HCT116 (cell line): ENCODE results near the gene CYSTM1. TPM values are rescaled to one million over a fixed set of nuclear protein-coding genes. Genes with fewer than 3 reads are reported as not detected.

Source experiments
- ATAC-seq: fragments of 200-7000 bp; cut with Tn5 transposase; 2 replicates; pipeline ENCODE4 v1.9.1; 2020; ENCODE audit warnings: mild to moderate bottlenecking, moderate library complexity
- BruUV-seq: library from RNA; stranded (reverse); fragments of 400-500 nt; replicated peaks from 2 replicates; lab custom pipeline; 2021; lab: Mats Ljungman, UMichigan
- CTCF ChIA-PET: fragments of 300-600 bp; sonication (Branson Sonifier 250); formaldehyde crosslinking; loops from one replicate; lab custom pipeline; 2021; ENCODE audit warnings: antibody characterized with exemption; lab: Charles Lee
- POLR2A ChIA-PET: fragments of 300-600, 350-600 bp; sonication (Branson Sonifier 250); formaldehyde crosslinking; loops from one replicate; lab custom pipeline; 2021; ENCODE audit warnings: antibody characterized with exemption; lab: Charles Lee
- RAD21 ChIA-PET, 2 experiments: fragments of 300-600 bp; sonication (Branson Sonifier 250); formaldehyde crosslinking; loops; one replicate each; lab custom pipeline; 2023; ENCODE audit warnings: low total read pairs in 2 of 2; ENCODE audit not compliant: uncharacterized antibody in 2 of 2, unreplicated experiment in 2 of 2, low non-redundant PET in 1 of 2; lab: Charles Lee
- DNase-seq: peaks from one replicate; pipeline ENCODE4 v3.0.0-alpha.2; 2010; ENCODE audit warnings: low read depth, low spot score
- H2AFZ ChIP-seq: fragments of 200-600 bp; shearing (Covaris generic), sonication (generic); 2 replicates; pipeline ENCODE4 v1.6.1; 2017; ENCODE audit warnings: low read depth, mixed run types, mixed read lengths, antibody characterized with exemption, low read length; ENCODE audit not compliant: poor library complexity, severe bottlenecking
- H3K27ac ChIP-seq: 2 replicates; pipeline ENCODE4 v1.5.1; 2012; ENCODE audit warnings: low read depth, low read length
- H3K27me3 ChIP-seq: fragments of 200-600 bp; sonication (generic); 2 replicates; pipeline ENCODE4 v1.6.1; 2016; ENCODE audit warnings: mixed run types, low read length, mixed read lengths; ENCODE audit not compliant: insufficient read depth
- H3K36me3 ChIP-seq, 2 experiments: fragments of 200-500 bp in 1 of 2; fragments of 200-600 bp in 1 of 2; sonication (Bioruptor generic) in 1 of 2; sonication (generic) in 1 of 2; 2 replicates each; pipeline versions ENCODE4 v1.5.1 to v1.6.1; 2014 to 2016; ENCODE audit warnings: low read length in 2 of 2, inconsistent platforms in 1 of 2, mixed read lengths in 1 of 2, mixed run types in 1 of 2; ENCODE audit not compliant: insufficient read depth in 2 of 2, control insufficient read depth in 1 of 2
- H3K4me1 ChIP-seq, 2 experiments: fragments of 200-600 bp in 1 of 2; sonication (generic) in 1 of 2; 2 replicates each; pipeline versions ENCODE4 v1.5.1 to v1.6.1; 2012 to 2017; ENCODE audit warnings: low read length in 2 of 2, inconsistent platforms in 1 of 2, mild to moderate bottlenecking in 1 of 2, mixed read lengths in 1 of 2, mixed run types in 1 of 2, moderate library complexity in 1 of 2; ENCODE audit not compliant: insufficient read depth in 2 of 2, control insufficient read depth in 1 of 2
- H3K4me2 ChIP-seq: fragments of 200-600 bp; sonication (generic); 2 replicates; pipeline ENCODE4 v1.6.1; 2017; ENCODE audit warnings: mixed run types, low read length, mixed read lengths
- H3K4me3 ChIP-seq, 2 experiments: fragments of 200-600 bp in 1 of 2; sonication (generic) in 1 of 2; replicated peaks in 1 of 2; 2 replicates each; pipeline ENCODE4 v1.5.1; 2011 to 2016; ENCODE audit warnings: low read length in 2 of 2, control low read depth in 1 of 2, low read depth in 1 of 2, mild to moderate bottlenecking in 1 of 2, mixed read lengths in 1 of 2, mixed run types in 1 of 2
- H3K79me2 ChIP-seq: fragments of 200-600 bp; sonication (generic); 2 replicates; pipeline ENCODE4 v1.6.1; 2017; ENCODE audit warnings: mild to moderate bottlenecking, mixed run types, low read length, moderate library complexity, mixed read lengths; ENCODE audit not compliant: insufficient read depth
- H3K9ac ChIP-seq: fragments of 200-600 bp; sonication (generic); 2 replicates; pipeline ENCODE4 v1.6.1; 2016; ENCODE audit warnings: low read length, mixed read lengths
- H3K9me2 ChIP-seq: fragments of 200-600 bp; sonication (generic), shearing (Covaris generic); 2 replicates; pipeline ENCODE4 v1.6.1; 2017; ENCODE audit warnings: mixed run types, mild to moderate bottlenecking, moderate library complexity; ENCODE audit not compliant: insufficient read depth
- H3K9me3 ChIP-seq, 2 experiments: fragments of 200-500 bp in 1 of 2; fragments of 200-600 bp in 1 of 2; sonication (Bioruptor generic) in 1 of 2; sonication (generic) in 1 of 2; 2 replicates each; pipeline ENCODE4 v1.6.1; 2014 to 2017; ENCODE audit warnings: low read length in 2 of 2, mixed read lengths in 2 of 2, inconsistent platforms in 1 of 2, low read depth in 1 of 2, mild to moderate bottlenecking in 1 of 2, mixed run types in 1 of 2, moderate library complexity in 1 of 2; ENCODE audit not compliant: control insufficient read depth in 1 of 2, insufficient read depth in 1 of 2
- H4K20me1 ChIP-seq: fragments of 200-600 bp; sonication (generic), shearing (Covaris generic); 2 replicates; pipeline ENCODE4 v1.6.1; 2017; ENCODE audit warnings: mixed run types, mild to moderate bottlenecking, moderate library complexity; ENCODE audit not compliant: insufficient read depth
- CEBPB ChIP-seq: IDR thresholded peaks from 2 replicates; pipeline ENCODE4 v1.6.1; 2012; ENCODE audit warnings: low read depth
- ELF1 ChIP-seq: IDR thresholded peaks from 2 replicates; pipeline ENCODE4 v1.6.1; 2012; ENCODE audit warnings: low read depth, borderline replicate concordance
- FOSL1 ChIP-seq: IDR thresholded peaks from 2 replicates; pipeline ENCODE4 v1.6.1; 2012; ENCODE audit warnings: low read depth
- POLR2A ChIP-seq: IDR thresholded peaks from 2 replicates; pipeline ENCODE4 v1.7.0; 2011; ENCODE audit warnings: borderline replicate concordance; ENCODE audit not compliant: insufficient read depth, insufficient read length; ENCODE audit errors: extremely low read depth
- POLR2AphosphoS5 ChIP-seq: IDR thresholded peaks from 2 replicates; pipeline ENCODE4 v1.6.1; 2011; ENCODE audit warnings: mild to moderate bottlenecking, low read depth, low read length, moderate library complexity
- SRF ChIP-seq: IDR thresholded peaks from 2 replicates; pipeline ENCODE4 v1.6.1; 2012; ENCODE audit warnings: low read depth
- TCF7L2 ChIP-seq: IDR thresholded peaks from 2 replicates; pipeline ENCODE4 v1.7.0; 2011; ENCODE audit warnings: borderline replicate concordance, inconsistent platforms; ENCODE audit not compliant: insufficient read depth, insufficient read length; ENCODE audit errors: extremely low read depth
- YY1 ChIP-seq: IDR thresholded peaks from 2 replicates; pipeline ENCODE4 v1.6.1; 2011; ENCODE audit warnings: low read length, low read depth, moderate library complexity, mild to moderate bottlenecking; ENCODE audit not compliant: insufficient replicate concordance; ENCODE audit errors: extremely low read depth
- ZFX ChIP-seq: fragments of 450-650 bp; IDR thresholded peaks from 2 replicates; pipeline ENCODE4 v1.6.1; 2017
- intact Hi-C: fragments of 100-400 bp; cut with micrococcal nuclease; formaldehyde crosslinking; loops from 2 replicates; pipeline ENCODE4 v1.10.0; 2022
- total RNA-seq: library from RNA; stranded (reverse); gene quantifications from one replicate; pipeline ENCODE4 v1.2.1, GENCODE V29; 2021; ENCODE audit not compliant: unreplicated experiment

Gene CYSTM1
- total RNA-seq, 1 experiment from 2014 or later: 56.0 TPM

GRCh38 chr5:140245926-140246325 is 70.9 kb downstream of the CYSTM1 start:
- intact Hi-C loops: no loop called here
- ATAC-seq (no peak), DNase-seq (no peak)
- Histone ChIP-seq H3K9me3 (no peaks in the 10 kb centered on the region), H4K20me1 (no peaks in the 10 kb centered on the region), H3K27me3 (no peaks in the 10 kb centered on the region), H3K36me3 (peaks cover 2 to 7% of the 10 kb centered on the region in 2 experiments; a peak in 1 of 4 replicates), H3K4me3 (no peak overlapping the region), H2AFZ (no peak overlapping the region), H3K9me2 (no peaks in the 10 kb centered on the region), H3K79me2 (peaks cover 18% of the 10 kb centered on the region), H3K27ac (no peak overlapping the region), H3K4me2 (no peak overlapping the region), H3K9ac (no peak overlapping the region), H3K4me1 (peaks cover 16 to 27% of the 10 kb centered on the region in 2 experiments)
- POLR2A ChIA-PET: interaction anchor here (7.0 kb wide), 1 partner anchor 100 kb away, joined by 57 read pairs; the partner anchor contains the start of gene HBEGF
- no TSS peak for BruUV-seq
- CTCF ChIA-PET: interaction anchor here (2.8 to 8.0 kb wide), 4 partner anchors 11 to 113 kb away, joined by 16 to 186 read pairs (median 49); partner anchors contain the start of genes HBEGF and SLC4A9
- TF ChIP-seq ELF1: no peak
- TF ChIP-seq ZFX: no peak
- no peak for TF ChIP-seq YY1
- TF ChIP-seq TCF7L2: no peak
- RAD21 ChIA-PET: no interaction called here

- no peak for TF ChIP-seq POLR2A
- no peak for TF ChIP-seq POLR2AphosphoS5
- no peak for TF ChIP-seq CEBPB
- no peak for TF ChIP-seq FOSL1
- no peak for TF ChIP-seq SRF
- no peak overlapping the region for H3K4me2 ChIP-seq
- no peaks in the 10 kb centered on the region for H3K9me3 ChIP-seq
- ChIA-PET RAD21 (no interaction called here), POLR2A (interaction anchor here (0.8 to 7.0 kb wide), 2 partner anchors 99 to 100 kb away, joined by 4 to 57 read pairs; partner anchors contain the start of gene HBEGF), CTCF (interaction anchor here (0.8 to 8.0 kb wide), 4 partner anchors 14 to 117 kb away, joined by 3 to 186 read pairs (median 49); partner anchors contain the start of genes HBEGF and SLC4A9)
- no peaks in the 10 kb centered on the region for H4K20me1 ChIP-seq
- no peak overlapping the region for H3K27ac ChIP-seq
- H3K4me1 ChIP-seq: peaks cover 14 to 25% of the 10 kb centered on the region in 2 experiments
- no peak overlapping the region for H2AFZ ChIP-seq
- H3K9me2 ChIP-seq: no peaks in the 10 kb centered on the region
- H3K4me3 ChIP-seq: no peak overlapping the region
- H3K9ac ChIP-seq: no peak overlapping the region
- H3K79me2 ChIP-seq: peaks cover 16% of the 10 kb centered on the region
- no peak for ATAC-seq
- intact Hi-C loops: no loop called here
- DNase-seq: no peak
- peaks cover 2 to 7% of the 10 kb centered on the region in 2 experiments; a peak in 1 of 4 replicates for H3K36me3 ChIP-seq
- no TSS peak for BruUV-seq
- no peaks in the 10 kb centered on the region for H3K27me3 ChIP-seq
Observed at GRCh38 chr5:140246378-140247122, 71.6 kb downstream of the CYSTM1 start.
